K562 (cell line): Measurements from ENCODE around the gene ZNF474. TPM values are rescaled to one million over a fixed set of nuclear protein-coding genes. Genes with fewer than 3 reads are reported as not detected.

Experiments
- ATF4 ChIP-seq: fragments of 450-650 bp; formaldehyde crosslinking; IDR thresholded peaks from 2 replicates; pipeline ENCODE4 v1.4.0; 2022; ENCODE audit warnings: mild to moderate bottlenecking, moderate library complexity
- CBFA2T3 ChIP-seq: fragments of 450-650 bp; IDR thresholded peaks from 2 replicates; pipeline ENCODE4 v1.6.1; 2017
- CREB1 ChIP-seq, 2 experiments: sonication (generic) in 1 of 2; formaldehyde crosslinking in 1 of 2; IDR thresholded peaks; 2 replicates each; pipeline versions ENCODE4 v1.6.1 to v1.8.0; 2012 to 2022; ENCODE audit warnings: inconsistent platforms in 1 of 2, mild to moderate bottlenecking in 1 of 2, missing genetic modification reagents in 1 of 2, moderate library complexity in 1 of 2
- DIDO1 ChIP-seq: fragments of 450-650 bp; IDR thresholded peaks from 2 replicates; pipeline ENCODE4 v1.6.1; 2016; ENCODE audit warnings: low read depth, missing biosample characterization, missing genetic modification characterization
- FOXJ3 ChIP-seq: sonication (generic); formaldehyde crosslinking; IDR thresholded peaks from 2 replicates; pipeline ENCODE4 v1.4.0; 2020; ENCODE audit warnings: mild to moderate bottlenecking, missing genetic modification reagents
- GABPA ChIP-seq: fragments of 200-800 bp; sonication (Bioruptor generic); conservative IDR thresholded peaks from 2 replicates; pipeline ENCODE4 v1.6.1; 2016; ENCODE audit warnings: low read depth, missing genetic modification characterization, missing compliant biosample characterization
- GTF2B ChIP-seq: IDR thresholded peaks from 2 replicates; pipeline ENCODE4 v1.6.1; 2011; ENCODE audit not compliant: insufficient read length; ENCODE audit errors: extremely low read depth
- GTF2F1 ChIP-seq: IDR thresholded peaks from 2 replicates; pipeline ENCODE4 v1.6.1; 2011; ENCODE audit warnings: low read depth, low read length, improper control_type of control experiment
- HMGXB4 ChIP-seq: sonication (generic); formaldehyde crosslinking; IDR thresholded peaks from 2 replicates; pipeline ENCODE4 v1.8.1; 2023; ENCODE audit warnings: mild to moderate bottlenecking, missing genetic modification reagents
- MNT ChIP-seq, 2 experiments: fragments of 450-650 bp; conservative IDR thresholded peaks; 2 replicates each; pipeline ENCODE4 v1.6.1; 2017; ENCODE audit warnings: mild to moderate bottlenecking in 2 of 2, moderate library complexity in 2 of 2
- RAD51 ChIP-seq: fragments of 450-650 bp; IDR thresholded peaks from 2 replicates; pipeline ENCODE4 v1.7.1; 2016; ENCODE audit warnings: low read depth, mild to moderate bottlenecking, borderline replicate concordance
- SNAPC5 ChIP-seq: fragments of 250-450 bp; sonication (Bioruptor Pico); IDR thresholded peaks from 2 replicates; pipeline ENCODE4 v1.8.0; 2021; ENCODE audit warnings: moderate library complexity, mild to moderate bottlenecking, inconsistent platforms
- STAT5A ChIP-seq: IDR thresholded peaks from 2 replicates; pipeline ENCODE4 v1.6.1; 2012; ENCODE audit warnings: low read length, inconsistent platforms, borderline replicate concordance
- STAT5B ChIP-seq: fragments of 250-450 bp; sonication (Bioruptor Pico); IDR thresholded peaks from 2 replicates; pipeline ENCODE4 v1.8.0; 2021; ENCODE audit warnings: mild to moderate bottlenecking, inconsistent platforms
- TAF9B ChIP-seq: fragments of 450-650 bp; IDR thresholded peaks from 2 replicates; pipeline ENCODE4 v1.6.1; 2018; ENCODE audit warnings: mild to moderate bottlenecking; ENCODE audit not compliant: partially characterized antibody
- TCF3 ChIP-seq: sonication (generic); formaldehyde crosslinking; IDR thresholded peaks from 2 replicates; pipeline ENCODE4 v1.4.0; 2020; ENCODE audit warnings: mild to moderate bottlenecking, missing genetic modification reagents
- TEAD1 ChIP-seq, 2 experiments: fragments of 450-650 bp in 1 of 2; sonication (generic) in 1 of 2; formaldehyde crosslinking; IDR thresholded peaks; 2 replicates each; pipeline versions ENCODE4 v1.4.0 to v1.8.0; 2020 to 2022; ENCODE audit warnings: mild to moderate bottlenecking in 2 of 2, missing genetic modification reagents in 1 of 2
- THRA ChIP-seq: fragments of 450-650 bp; IDR thresholded peaks from 2 replicates; pipeline ENCODE4 v1.6.1; 2017; ENCODE audit warnings: mild to moderate bottlenecking, moderate library complexity
- ZNF445 ChIP-seq: fragments of 250-450 bp; sonication (Bioruptor Pico); IDR thresholded peaks from 2 replicates; pipeline ENCODE4 v1.4.0; 2020; ENCODE audit warnings: low read depth, mild to moderate bottlenecking, moderate library complexity
- ZNF57 ChIP-seq: fragments of 450-650 bp; formaldehyde crosslinking; IDR thresholded peaks from 2 replicates; pipeline ENCODE4 v1.4.0; 2020; ENCODE audit warnings: mild to moderate bottlenecking, moderate library complexity
- polyA plus RNA-seq, 8 experiments: library from polyadenylated mRNA; depleted of rRNA in 4 of 8; stranded (reverse) in 5 of 8; unstranded in 3 of 8; fragments of >200 nt; fragmentation: Nextera tagmentation in 2 of 8; fragmentation: Illumina TruSeq in 1 of 8; extraction: Ambion mirVana in 2 of 8; extraction: Trizol in 1 of 8; gene quantifications; 2 replicates each; pipeline versions ENCODE4 v1.2.1 to v1.2.3, GENCODE V29; 2011 to 2014; ENCODE audit warnings: inconsistent platforms in 1 of 8, missing spikeins in 1 of 8
- total RNA-seq, 7 experiments: library from RNA; depleted of rRNA in 6 of 7; stranded (reverse); fragments of >200 nt in 6 of 7; fragmentation: Illumina TruSeq in 2 of 7; extraction: Trizol in 2 of 7; gene quantifications; 2 replicates each; pipeline versions ENCODE4 v1.2.1 to v1.2.3, GENCODE V29; 2011 to 2021; ENCODE audit warnings: low replicate concordance in 1 of 7

Gene ZNF474
- total and polyA plus RNA-seq, 9 of the 15 experiments (the other 6 are each of a cell fraction or from before 2014, with no cell fraction given): 0.16 to 0.62 (median 0.39) TPM

GRCh38 chr5:122121479-122122465, 7.6 kb upstream of the ZNF474 start (continued):
- TF ChIP-seq HMGXB4 (CRISPR knock-in tag): no peak
- TF ChIP-seq MNT (conservative IDR thresholded peaks at IDR 0.05): peak in 1 of 2 experiments; percentile 40; a peak in 1 of 4 replicates
- no peak for TF ChIP-seq GTF2B
- TF ChIP-seq ZNF57 (CRISPR knock-in tag): no peak
- 0 out of 2 replicates have a peak, but pooled peaks have one; percentile 10 for TF ChIP-seq RAD51
- TF ChIP-seq FOXJ3 (CRISPR knock-in tag): no peak
- peak; percentile 43; the same call in 1 of the 2 replicates for TF ChIP-seq CREB1 (IDR thresholded peaks at IDR 0.05)
- TF ChIP-seq CREB1 (CRISPR knock-in tag; IDR thresholded peaks at IDR 0.05): no peak
- TF ChIP-seq TAF9B: peak; percentile 81
- TF ChIP-seq CBFA2T3: peak; percentile 83
- TF ChIP-seq STAT5B (CRISPR knock-in tag): no peak
- TF ChIP-seq SNAPC5 (CRISPR knock-in tag): no peak
- TF ChIP-seq ZNF445 (CRISPR knock-in tag): no peak
- TF ChIP-seq DIDO1 (tag): no peak
- TF ChIP-seq GABPA (tag): no peak
- no peak for TF ChIP-seq ATF4 (CRISPR knock-in tag)
- no peak for TF ChIP-seq TEAD1 (CRISPR knock-in tag; IDR thresholded peaks at IDR 0.05)
- TF ChIP-seq TCF3 (CRISPR knock-in tag): peak; percentile 63; the same call in 1 of the 2 replicates
- TF ChIP-seq STAT5A: peak; percentile 9; the same call in 1 of the 2 replicates
- TF ChIP-seq THRA: no peak
- TF ChIP-seq GTF2F1: no peak
